GM21786 (cell line): ENCODE results near the gene SPSB3.

Experiments used
- ATAC-seq: cut with Tn5 transposase; IDR thresholded peaks from one replicate; pipeline ENCODE4 v1.9.1; 2021; ENCODE audit not compliant: unreplicated experiment

SPSB3 gene

DNA sequence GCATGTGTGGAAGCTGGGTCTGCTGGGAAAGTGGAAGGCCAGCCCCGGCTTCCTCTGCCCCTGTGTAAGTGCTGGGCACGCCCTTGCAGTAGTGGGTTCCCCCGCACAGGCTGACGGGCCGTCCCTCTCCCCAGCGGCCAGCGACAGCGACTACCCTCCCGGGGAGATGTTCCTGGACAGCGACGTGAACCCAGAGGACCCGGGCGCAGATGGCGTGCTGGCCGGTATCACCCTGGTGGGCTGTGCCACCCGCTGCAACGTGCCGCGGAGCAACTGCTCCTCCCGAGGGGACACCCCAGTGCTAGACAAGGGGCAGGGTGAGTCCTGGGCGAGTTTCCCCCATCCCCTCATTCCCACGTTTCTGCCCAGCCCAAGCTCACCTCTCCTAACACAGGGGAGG lies 16.5 kb downstream of the SPSB3 start:
- ATAC-seq, result no peak

- ATAC-seq, result no peak
These were observed 17.4 kb downstream of the SPSB3 start for GRCh38 chr16:1764971-1765370.

GRCh38 chr16:1763521-1764511 lies 18.6 kb downstream of the SPSB3 start:
- ATAC-seq, result no peak

GRCh38 chr16:1762879-1763520 lies 19.4 kb downstream of the SPSB3 start:
- ATAC-seq, result no peak

DNA sequence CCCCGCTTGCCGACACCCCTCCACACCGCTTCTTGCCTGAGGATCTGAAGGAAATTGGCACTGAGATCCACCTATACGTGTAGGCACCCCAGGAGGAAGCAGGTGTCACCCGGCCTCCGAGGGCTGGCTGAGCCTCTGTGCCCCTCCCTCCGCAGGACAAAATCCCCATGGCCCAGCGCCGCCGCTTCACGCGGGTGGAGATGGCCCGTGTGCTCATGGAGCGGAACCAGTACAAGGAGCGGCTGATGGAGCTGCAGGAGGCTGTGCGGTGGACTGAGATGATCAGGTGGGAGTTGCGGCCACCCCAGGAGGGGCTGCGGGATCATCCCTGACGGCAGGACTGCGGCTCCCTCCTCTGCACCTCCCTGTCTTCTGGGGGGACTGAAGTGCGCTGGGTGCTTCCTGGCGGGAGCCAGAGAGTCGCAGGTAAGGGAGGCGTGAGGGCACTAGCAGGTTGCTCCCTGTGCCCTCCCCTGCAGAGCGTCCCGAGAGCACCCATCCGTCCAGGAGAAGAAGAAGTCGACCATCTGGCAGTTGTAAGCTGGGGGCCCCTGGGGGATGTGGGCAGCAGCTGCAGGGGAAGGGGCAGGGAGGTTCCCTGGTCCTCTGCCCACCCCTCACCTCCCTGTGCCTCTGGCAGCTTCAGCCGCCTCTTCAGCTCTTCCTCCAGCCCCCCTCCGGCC lies 20.0 kb downstream of the SPSB3 start:
- no peak for ATAC-seq

DNA sequence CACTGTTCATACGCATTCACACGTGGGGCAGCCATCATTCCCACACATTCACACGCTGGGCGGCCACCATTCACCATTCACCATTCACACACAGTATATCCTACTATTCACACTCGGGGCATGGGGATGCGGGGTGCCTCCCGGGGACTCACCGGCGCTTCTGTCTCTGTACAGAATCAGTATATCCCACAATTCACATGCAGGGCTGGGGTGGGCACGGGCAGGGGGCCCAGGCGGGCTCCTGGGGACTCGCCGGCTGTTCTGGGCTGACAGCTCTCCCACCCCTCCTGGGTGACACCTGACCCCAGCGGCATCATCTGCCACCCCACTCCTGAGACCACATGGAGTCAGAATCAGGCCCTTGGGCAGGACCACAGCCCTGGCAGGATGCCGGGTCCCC lies 20.6 kb downstream of the SPSB3 start:
- ATAC-seq, result no peak

DNA sequence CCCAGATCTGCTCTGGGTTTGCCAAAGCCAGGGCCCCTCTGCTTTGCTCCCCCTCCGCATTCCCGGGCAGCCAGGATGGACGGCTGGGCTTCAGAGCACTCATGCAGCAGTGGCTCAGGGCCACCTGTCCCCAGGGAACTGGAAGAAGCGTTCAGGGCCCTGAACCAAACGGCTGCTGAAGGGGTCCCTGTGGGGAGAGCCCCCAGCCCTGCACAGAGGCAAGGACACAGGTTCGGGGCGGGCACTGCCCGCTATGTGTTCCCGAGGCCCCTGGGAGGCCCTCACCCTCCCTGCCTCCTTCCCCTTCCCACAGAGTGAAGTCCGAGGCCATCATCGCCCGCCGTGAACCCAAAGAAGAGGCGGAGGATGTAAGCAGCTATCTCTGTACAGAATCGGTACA lies 21.5 kb downstream of the SPSB3 start:
- ATAC-seq, result no peak

DNA sequence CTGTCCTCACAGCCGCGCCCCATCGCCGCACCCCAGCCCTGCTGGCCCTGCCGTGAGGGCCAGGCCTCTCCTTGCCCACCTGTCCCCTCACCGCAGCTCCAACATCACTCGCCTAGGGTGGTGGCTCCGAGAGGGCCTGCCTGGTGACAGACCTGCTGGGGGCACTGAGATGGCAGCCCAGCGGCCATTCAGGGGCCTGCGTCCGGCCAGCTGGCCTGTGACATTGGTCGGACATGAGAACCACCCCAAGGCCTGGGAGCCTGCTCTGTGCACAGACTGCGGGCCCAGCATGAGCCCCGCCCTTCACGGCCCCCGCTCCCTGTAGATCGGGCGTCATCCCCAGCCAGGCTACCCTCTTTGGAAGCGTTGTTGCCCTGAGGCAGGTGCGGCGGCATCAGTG lies 22.9 kb downstream of the SPSB3 start:
- ATAC-seq, result no peak

- no peak for ATAC-seq
These were observed 23.4 kb downstream of the SPSB3 start for GRCh38 chr16:1758923-1759322.

GRCh38 chr16:1757714-1758461 lies 24.5 kb downstream of the SPSB3 start:
- no peak for ATAC-seq

- no peak for ATAC-seq
These were observed 28.2 kb downstream of the SPSB3 start for GRCh38 chr16:1754204-1754603.

DNA sequence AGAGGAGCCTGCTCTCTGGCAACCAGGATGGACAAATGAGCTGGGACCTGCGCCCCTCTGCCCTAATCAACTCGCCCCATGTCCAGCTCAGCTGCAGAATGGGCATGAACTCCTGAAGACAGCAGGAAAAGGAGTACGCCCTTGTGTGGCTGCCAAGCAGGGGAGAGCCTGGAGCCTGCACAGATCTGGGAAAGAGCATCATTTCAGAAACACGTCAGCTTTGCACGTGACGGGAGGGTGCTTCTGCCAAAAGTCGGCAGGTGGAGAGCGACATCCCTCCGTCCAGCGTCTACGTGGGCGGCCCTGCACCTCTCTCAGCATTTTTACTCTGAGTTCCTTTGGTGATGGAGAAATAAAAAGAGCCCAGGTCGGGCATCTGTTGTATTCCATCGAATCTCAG lies 29.5 kb downstream of the SPSB3 start:
- ATAC-seq, result no peak

GRCh38 chr16:1751946-1752345 lies 30.4 kb downstream of the SPSB3 start:
- ATAC-seq, result no peak

DNA sequence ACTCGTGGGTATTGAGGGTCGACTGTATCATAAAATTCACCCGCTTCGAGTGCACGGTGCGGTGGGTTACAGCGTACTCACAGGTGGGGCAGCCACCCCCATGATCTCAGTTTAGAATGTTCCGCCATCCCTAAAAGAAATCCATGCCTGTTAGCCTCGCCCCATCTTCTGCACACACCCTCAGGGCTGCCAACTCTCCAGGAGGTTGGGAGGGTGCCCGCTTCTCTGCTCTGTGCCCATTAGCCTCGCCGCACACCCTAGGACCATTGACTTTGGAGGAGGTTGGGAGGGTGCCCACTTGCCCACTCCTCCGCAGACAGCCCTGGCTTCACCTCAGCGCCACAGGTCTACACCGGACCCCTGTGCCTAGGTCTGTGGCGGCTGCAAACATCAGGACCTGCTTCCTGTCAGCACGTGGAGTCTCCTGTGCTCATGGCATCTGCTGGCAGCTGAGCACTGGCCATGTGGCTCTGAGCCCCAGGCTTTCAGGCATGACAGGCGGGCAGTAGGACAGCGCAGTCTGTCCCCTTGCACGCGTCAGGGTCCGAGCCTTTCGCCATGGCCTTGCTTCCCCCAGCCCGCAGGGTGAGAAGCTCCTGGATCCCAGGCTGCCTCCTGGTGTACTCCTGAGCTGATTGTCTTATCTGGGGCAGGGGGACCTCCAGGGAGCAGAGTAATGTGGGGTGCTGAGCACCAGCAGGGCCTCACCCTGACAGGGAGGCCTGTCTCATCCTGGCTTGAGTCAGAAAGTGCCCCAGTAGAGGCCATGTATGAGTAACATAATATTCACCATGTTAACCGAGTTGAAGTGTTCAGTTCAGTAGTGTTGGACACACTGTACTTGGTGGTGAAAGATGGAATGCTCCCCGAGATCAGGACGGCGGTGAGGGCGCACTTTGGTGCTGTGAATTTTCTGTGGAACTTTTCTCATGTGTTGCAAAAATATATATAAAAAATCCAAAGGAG lies 32.9 kb downstream of the SPSB3 start:
- ATAC-seq, result no peak

- ATAC-seq, result no peak
These were observed 34.4 kb downstream of the SPSB3 start for GRCh38 chr16:1747934-1748333.

GRCh38 chr16:1746693-1747195 lies 35.6 kb downstream of the SPSB3 start:
- ATAC-seq, result no peak

GRCh38 chr16:1745900-1746692 lies 36.3 kb downstream of the SPSB3 start:
- no peak for ATAC-seq

- ATAC-seq, result no peak
These were observed 37.0 kb downstream of the SPSB3 start for GRCh38 chr16:1745181-1745899.
